ENCODE data around the gene LEF1. TPM values are rescaled to one million over a fixed set of nuclear protein-coding genes. Genes with fewer than 3 reads are reported as not detected.

Gene LEF1
- total and polyA plus RNA-seq, 2 of the 8 experiments (the other 6 are each of a cell fraction or from before 2014, with no cell fraction given): 2.6 to 5.2 TPM

DNA sequence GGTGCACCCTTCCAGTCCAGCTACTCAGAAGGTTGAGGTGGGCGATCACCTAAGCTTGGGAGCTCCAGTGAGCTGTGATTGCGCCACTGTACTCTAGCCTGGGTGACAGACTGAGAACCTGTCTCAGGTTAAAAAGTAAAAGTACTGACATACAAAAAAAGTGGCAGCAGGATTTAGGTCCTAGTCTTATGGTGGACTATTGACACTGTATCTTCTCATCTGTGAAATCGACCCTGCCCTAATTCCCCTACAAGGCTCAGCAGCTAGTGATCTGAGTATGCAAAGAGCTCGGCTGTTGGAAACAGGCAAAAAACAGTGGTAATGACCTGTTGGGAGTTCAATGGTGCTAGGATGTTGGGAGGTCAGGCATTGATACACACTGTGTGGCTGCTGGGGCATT is 57.0 kb downstream of the LEF1 start (continued):
- TF ChIP-seq, protein P1, sequence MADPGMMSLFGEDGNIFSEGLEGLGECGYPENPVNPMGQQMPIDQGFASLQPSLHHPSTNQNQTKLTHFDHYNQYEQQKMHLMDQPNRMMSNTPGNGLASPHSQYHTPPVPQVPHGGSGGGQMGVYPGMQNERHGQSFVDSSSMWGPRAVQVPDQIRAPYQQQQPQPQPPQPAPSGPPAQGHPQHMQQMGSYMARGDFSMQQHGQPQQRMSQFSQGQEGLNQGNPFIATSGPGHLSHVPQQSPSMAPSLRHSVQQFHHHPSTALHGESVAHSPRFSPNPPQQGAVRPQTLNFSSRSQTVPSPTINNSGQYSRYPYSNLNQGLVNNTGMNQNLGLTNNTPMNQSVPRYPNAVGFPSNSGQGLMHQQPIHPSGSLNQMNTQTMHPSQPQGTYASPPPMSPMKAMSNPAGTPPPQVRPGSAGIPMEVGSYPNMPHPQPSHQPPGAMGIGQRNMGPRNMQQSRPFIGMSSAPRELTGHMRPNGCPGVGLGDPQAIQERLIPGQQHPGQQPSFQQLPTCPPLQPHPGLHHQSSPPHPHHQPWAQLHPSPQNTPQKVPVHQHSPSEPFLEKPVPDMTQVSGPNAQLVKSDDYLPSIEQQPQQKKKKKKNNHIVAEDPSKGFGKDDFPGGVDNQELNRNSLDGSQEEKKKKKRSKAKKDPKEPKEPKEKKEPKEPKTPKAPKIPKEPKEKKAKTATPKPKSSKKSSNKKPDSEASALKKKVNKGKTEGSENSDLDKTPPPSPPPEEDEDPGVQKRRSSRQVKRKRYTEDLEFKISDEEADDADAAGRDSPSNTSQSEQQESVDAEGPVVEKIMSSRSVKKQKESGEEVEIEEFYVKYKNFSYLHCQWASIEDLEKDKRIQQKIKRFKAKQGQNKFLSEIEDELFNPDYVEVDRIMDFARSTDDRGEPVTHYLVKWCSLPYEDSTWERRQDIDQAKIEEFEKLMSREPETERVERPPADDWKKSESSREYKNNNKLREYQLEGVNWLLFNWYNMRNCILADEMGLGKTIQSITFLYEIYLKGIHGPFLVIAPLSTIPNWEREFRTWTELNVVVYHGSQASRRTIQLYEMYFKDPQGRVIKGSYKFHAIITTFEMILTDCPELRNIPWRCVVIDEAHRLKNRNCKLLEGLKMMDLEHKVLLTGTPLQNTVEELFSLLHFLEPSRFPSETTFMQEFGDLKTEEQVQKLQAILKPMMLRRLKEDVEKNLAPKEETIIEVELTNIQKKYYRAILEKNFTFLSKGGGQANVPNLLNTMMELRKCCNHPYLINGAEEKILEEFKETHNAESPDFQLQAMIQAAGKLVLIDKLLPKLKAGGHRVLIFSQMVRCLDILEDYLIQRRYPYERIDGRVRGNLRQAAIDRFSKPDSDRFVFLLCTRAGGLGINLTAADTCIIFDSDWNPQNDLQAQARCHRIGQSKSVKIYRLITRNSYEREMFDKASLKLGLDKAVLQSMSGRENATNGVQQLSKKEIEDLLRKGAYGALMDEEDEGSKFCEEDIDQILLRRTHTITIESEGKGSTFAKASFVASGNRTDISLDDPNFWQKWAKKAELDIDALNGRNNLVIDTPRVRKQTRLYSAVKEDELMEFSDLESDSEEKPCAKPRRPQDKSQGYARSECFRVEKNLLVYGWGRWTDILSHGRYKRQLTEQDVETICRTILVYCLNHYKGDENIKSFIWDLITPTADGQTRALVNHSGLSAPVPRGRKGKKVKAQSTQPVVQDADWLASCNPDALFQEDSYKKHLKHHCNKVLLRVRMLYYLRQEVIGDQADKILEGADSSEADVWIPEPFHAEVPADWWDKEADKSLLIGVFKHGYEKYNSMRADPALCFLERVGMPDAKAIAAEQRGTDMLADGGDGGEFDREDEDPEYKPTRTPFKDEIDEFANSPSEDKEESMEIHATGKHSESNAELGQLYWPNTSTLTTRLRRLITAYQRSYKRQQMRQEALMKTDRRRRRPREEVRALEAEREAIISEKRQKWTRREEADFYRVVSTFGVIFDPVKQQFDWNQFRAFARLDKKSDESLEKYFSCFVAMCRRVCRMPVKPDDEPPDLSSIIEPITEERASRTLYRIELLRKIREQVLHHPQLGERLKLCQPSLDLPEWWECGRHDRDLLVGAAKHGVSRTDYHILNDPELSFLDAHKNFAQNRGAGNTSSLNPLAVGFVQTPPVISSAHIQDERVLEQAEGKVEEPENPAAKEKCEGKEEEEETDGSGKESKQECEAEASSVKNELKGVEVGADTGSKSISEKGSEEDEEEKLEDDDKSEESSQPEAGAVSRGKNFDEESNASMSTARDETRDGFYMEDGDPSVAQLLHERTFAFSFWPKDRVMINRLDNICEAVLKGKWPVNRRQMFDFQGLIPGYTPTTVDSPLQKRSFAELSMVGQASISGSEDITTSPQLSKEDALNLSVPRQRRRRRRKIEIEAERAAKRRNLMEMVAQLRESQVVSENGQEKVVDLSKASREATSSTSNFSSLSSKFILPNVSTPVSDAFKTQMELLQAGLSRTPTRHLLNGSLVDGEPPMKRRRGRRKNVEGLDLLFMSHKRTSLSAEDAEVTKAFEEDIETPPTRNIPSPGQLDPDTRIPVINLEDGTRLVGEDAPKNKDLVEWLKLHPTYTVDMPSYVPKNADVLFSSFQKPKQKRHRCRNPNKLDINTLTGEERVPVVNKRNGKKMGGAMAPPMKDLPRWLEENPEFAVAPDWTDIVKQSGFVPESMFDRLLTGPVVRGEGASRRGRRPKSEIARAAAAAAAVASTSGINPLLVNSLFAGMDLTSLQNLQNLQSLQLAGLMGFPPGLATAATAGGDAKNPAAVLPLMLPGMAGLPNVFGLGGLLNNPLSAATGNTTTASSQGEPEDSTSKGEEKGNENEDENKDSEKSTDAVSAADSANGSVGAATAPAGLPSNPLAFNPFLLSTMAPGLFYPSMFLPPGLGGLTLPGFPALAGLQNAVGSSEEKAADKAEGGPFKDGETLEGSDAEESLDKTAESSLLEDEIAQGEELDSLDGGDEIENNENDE (IDR thresholded peaks at IDR 0.05; ENCODE audit: insufficient replicate concordance, low read length): no peak
- TF ChIP-seq, protein P2, sequence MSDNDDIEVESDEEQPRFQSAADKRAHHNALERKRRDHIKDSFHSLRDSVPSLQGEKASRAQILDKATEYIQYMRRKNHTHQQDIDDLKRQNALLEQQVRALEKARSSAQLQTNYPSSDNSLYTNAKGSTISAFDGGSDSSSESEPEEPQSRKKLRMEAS (IDR thresholded peaks at IDR 0.05): no peak
- TF ChIP-seq, protein P3, sequence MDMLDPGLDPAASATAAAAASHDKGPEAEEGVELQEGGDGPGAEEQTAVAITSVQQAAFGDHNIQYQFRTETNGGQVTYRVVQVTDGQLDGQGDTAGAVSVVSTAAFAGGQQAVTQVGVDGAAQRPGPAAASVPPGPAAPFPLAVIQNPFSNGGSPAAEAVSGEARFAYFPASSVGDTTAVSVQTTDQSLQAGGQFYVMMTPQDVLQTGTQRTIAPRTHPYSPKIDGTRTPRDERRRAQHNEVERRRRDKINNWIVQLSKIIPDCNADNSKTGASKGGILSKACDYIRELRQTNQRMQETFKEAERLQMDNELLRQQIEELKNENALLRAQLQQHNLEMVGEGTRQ (IDR thresholded peaks at IDR 0.05; ENCODE audit: low read length): no peak
- no peak for TF ChIP-seq POLR2AphosphoS5 (IDR thresholded peaks at IDR 0.05; ENCODE audit: low read depth, low read length)
- no peak for TF ChIP-seq BRCA1 (IDR thresholded peaks at IDR 0.05; ENCODE audit: low read depth, low read length)
- no peak for TF ChIP-seq TEAD4 (IDR thresholded peaks at IDR 0.05; ENCODE audit: low read depth, low read length)
- TF ChIP-seq CREB1 (IDR thresholded peaks at IDR 0.05): no peak
- no peak for TF ChIP-seq RFX5 (IDR thresholded peaks at IDR 0.05; ENCODE audit: borderline replicate concordance, low read depth, low read length)
- no peak for TF ChIP-seq HDAC2 (IDR thresholded peaks at IDR 0.05; ENCODE audit: borderline replicate concordance in 1 of 2, low read depth in 2 of 2, low read length in 2 of 2)

Data from H1 (cell line).